Measurements from ENCODE around the gene TMEM170A.
A peak's percentile ranks its signal among the peaks of the same experiment; 100 is the strongest.
"Not testable (repeated sequence)": the region's sequence is repeated elsewhere in the genome, so short reads cannot be mapped to it uniquely, and the experiment has no call there.

Gene TMEM170A

DNA sequence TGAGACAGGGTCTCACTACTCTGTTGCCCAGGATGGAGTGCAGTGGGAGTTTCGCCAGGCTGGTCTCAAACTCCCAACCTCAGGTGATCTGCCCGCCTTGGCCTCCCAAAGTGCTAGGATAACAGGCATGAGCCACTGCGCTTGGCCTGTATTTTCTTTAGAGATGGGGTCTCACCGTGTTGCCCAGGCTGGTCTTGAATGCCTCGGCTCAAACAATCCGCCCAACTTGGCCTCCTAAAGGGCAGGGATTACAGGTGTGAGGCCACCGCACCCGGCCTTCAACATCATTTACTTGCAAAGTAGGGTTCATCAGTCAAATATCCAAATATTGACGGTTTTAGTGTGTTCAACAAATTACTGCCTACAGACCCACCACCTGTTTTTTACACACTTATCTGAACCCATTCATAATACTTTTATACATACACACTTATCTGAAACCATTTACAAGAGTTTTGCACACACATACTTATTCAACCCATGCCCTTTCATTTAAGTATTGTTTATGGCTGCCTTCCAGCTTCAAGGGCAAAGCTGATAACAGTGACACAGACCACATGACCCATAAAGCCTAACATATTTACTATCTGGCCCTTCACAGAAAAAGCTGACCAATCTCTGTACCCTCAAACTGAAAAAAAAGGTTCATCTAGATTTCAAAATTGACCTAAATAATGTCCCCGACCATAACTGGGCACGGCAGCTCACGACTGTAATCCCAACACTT, 11.9 kb downstream of the TMEM170A start:
- no peak for DNase-seq (ENCODE audit: low spot score)

DNA sequence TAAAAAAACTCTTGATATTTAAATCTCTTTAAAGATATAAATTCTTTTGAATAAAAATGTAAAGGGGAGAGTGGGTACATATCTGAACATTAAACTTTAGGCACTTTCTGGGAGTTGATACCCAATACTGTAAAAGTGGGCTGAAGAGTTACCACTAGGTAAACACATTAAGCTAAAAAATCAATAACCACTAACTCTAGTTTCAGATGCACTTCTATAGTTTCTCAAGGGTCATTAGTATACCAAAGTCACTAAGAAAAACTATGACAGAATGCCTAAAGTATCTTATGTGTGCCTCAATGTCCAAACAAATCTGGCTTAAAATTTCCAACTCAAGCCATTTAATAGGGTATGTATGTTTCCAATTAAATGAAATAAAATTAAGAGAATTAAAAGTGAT, 18.1 kb downstream of the TMEM170A start:
- DNase-seq (ENCODE audit: low spot score): no peak

DNA sequence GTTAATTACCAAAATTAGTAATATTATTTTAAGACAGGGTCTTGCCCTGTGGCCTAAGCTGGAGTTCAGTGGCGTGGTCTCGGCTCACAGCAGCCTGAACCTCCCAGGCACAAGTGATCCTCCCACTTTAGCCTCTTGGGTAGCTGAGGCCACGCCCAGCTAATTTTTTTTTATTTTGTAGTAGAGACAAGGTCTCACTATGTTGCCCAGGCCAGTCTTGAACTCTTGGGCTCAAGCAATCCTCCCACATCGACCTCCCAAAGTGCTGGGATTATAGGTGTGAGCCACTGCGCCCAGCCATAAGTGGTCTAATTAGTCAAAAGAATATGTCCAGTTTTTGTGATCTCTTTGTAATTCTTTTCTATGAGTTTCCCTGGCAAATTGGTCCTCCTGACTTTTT, 19.2 kb downstream of the TMEM170A start:
- no peak for DNase-seq (ENCODE audit: low spot score)

DNA sequence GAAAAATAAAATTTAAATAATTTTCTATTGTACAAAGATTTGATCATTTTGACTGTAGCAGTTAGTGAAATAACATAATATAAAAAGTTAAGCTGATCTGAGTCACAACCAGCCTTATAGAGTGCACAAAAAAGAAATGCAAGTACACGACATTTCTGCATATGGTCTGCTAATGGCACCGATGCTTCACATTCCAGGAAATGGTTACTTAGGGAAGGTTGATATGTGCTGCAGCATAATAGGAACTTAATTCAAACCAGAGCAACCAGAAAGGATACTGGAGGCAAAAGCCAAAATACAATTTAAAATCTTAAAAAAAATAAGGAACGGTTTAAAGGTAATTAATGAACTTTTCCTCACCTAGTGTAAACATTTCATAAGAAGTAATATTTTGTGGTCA, 21.2 kb downstream of the TMEM170A start:
- no peak for DNase-seq (ENCODE audit: low spot score)

DNA sequence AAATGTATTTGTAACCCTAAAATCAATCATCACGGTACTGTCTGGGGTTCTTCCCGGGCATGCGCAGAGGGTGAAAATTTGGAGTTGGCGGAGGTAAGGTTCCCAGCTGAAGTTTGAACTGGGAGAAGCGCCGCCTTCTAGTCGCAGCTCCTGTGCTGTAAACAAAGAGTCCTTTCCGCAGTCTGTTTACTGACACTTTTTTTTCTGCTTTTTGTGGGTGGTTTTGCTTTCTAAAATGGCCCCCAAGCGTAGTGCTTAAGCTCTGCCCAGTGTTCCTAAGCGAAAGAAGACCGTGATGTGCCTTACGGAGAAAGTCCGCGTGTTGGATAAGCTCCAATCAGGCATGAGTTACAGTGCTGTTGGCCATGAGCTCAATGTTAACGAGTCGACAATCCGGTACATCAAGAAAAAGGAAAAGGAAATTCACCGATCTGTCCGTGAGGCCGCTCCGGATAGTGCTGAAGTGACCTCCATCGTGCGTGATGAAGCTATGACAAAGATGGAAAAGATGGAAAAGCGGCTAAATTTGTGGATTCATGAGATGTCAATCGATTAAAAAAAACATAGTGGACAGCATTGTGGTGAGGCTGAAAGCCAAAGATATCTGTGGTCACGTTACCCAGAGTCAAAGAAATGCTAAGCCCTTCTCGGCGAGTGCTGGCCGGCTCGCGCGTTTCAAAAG, 30.6 kb downstream of the TMEM170A start:
- DNase-seq (ENCODE audit: low spot score): no peak

DNA sequence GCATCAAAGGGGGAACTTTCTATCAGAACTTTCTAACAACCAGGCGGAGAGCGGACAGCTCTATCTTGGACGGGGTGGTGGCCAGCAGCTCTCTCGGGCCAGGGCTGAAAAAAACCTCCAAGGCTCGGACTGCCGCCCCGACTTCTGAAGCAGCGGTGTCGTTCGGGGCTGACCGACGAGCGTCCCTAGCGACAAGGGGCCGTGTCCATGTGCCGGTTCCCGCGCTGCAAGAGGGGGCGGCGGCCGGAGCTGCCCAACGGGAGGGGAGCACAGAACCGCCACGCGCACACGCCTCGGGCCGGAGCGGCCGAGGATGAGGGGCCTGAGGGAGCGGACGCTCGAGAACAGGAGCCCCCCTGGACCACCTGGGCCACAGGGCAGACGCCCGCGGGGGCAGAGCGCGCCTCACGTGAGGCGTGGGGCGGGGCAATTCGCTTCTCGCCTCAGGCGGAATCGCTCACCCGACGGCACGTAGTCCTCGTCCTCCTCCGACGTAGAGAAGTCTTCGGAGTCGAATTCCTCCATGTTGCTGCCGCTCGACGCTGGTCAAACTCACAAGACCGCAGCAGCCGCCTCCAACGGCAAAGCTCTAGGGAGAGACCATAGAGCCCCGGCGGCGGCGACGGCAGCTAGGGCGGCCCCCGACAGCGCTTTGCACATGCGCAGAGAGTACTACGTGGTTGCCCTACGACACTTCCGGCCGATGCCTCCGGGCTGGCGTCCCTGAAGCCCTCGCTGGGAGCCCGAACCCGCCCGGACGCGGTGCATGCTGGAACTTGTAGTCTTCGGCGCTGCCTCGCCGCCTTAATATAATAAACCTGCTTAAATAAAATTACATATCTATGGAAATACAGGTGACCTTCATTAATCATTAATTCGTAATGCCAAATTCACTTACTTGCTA, 31.4 kb downstream of the TMEM170A start, which contains the start of gene CFDP1:
Gene CFDP1, minus strand, starts transcription at position 676 of the 904 bp plus-strand sequence. Its CDS starts 151 bp downstream, at position 525.
- peak; percentile 95 for DNase-seq (ENCODE audit: low spot score)

DNA sequence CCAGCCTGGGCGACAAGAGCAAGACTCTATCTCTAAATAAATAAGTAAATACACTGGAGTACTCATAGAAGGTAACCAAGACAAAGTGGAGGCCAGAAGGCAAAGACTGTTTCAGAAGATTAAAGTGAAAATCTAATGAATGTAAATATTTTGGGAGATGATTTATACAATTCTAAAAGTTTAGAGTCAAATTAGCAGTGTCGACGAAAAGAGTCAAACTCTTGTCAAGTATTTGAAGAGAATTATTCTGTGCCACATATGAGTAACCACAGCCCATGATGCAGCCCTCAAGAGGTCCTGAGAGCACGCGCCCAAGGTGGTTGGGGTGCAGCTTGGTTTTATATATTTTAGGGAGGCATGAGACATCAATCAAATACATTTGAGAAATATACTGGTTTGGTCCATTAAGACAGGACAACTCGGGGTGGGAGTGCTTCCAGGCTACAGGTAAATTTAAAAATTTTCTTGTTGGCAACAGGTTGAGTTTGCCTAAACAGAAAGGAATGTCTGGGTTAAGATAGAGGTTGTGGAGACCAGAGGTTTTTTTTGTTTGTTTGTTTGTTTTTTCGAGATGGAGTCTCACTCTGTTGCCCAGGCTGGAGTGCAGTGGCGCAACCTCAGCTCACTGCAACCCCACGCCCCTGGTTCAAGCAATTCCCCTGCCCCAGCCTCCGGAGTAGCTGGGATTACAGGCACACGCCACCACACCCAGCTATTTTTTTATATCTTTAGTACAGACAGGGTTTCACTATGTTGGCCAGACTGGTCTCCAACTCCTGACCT, 34.7 kb downstream of the TMEM170A start:
- DNase-seq (ENCODE audit: low spot score): no peak

DNA sequence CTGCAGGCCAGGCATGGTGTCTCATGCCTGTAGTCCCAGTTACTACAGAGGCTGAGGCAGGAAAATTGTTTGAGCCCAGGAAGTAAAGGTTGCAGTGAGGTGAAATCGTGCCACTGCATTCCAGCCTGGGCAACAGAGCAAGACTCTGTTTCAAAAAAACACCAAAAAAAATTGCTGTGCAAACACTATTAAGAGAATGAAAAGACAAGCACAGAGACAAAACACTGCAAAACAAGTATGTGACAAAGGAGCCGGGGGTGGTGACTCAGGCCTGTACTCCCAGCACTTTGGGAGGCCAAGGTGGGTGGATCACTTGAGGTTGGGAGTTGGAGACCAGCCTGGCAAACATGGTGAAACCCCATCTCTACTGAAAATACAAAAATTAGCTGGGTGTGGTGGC, 38.0 kb downstream of the TMEM170A start:
- DNase-seq (ENCODE audit: low spot score): not testable (repeated sequence)

DNA sequence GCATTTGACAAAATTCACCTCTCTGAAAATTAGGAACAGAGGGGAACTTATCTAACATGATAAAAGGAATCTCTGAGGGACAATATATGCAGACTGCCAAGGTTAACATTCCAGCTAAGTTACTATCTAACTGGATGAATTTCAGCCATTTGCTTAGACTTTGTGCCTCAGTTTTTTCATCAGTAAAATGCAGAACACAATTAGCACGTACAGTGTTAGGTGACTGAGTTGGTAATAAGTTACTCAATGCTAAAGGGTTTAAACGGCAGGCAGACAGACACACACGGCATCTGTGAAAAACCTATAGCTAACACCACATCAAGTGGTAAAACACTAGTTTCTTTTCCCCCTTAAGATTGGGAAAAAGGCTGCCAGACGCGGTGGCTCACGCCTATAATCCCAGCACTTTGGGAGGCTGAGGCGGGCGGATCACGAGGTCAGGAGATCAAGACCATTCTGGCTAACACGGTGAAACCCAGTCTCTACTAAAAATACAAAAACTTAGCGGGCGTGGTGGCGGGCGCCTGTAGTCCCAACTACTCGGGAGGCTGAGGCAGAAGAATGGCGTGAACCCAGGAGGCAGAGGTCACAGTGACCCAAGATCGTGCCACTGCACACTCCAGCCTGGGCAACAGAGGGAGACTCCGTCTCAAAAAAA, 40.3 kb downstream of the TMEM170A start:
- not testable (repeated sequence) for DNase-seq (ENCODE audit: low spot score)

DNA sequence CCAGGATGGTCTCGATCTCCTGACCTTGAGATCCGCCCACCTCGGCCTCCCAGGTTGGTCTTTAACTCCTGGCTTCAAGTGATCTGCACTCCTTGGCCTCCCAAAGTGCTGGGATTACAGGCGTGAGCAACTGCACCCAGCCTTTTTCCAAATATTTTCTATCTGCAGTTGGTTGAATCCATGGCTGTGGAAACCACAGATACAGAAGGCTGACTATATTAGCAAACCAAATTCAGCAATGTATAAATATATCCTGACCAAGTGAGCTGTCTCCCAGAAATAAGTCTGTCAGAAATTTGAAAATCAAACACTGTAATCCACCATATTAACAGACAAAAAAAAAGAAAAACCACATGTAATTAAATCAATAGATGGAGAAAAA, 40.8 kb downstream of the TMEM170A start:
- no peak for DNase-seq (ENCODE audit: low spot score)

DNA sequence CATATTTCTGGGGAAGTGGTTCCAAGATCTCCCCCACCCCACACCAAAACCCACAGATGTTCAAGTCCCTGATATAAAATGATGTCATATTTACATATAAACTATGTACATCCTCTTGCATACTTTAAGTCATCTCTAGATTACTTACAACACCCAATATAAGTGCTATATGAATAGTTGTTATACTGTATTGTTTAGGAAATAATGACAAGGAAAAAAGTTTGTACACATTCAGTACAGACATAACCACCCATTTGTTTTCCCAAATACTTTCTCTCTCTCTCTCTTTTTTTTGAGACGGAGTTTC, 42.7 kb downstream of the TMEM170A start:
- no peak for DNase-seq (ENCODE audit: low spot score)

DNA sequence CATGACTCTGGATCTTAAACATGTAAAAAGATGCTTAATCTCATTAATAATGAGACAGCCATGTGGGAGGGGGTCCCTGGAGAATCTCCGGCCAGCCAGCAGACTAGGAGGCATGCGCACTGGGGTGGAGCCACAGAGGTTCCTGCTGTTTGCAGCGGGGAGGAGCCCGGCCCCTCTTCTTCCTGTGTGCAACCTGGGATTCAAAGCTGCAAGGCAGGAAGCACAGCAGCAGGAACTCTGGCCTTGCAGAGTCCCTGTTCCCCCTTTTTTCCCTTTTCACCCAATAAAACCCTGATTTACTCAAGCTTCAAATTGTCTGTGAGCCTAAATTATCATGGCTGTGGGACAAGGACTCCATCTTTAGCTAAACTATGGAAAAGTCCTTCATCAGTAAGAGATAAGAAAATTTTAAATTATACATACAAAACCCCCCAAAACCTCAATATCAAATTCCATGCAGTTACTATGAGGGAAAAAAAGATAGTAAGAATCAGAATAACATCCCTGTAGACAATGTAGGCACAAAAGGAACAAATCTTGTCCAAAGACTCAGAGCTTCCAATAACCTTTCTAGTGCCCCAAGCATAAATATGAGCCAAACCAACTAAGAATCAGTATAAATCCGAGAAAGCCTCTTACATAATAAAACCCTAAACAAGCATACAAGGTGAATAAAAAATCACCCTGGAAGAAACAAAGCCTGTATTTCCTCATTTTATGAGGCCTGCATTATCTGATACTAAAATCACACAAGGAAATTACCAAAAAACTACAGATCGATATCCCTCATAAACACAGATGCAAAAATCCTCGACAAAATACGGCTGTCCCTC, 43.3 kb downstream of the TMEM170A start:
- DNase-seq (ENCODE audit: low spot score): no peak

DNA sequence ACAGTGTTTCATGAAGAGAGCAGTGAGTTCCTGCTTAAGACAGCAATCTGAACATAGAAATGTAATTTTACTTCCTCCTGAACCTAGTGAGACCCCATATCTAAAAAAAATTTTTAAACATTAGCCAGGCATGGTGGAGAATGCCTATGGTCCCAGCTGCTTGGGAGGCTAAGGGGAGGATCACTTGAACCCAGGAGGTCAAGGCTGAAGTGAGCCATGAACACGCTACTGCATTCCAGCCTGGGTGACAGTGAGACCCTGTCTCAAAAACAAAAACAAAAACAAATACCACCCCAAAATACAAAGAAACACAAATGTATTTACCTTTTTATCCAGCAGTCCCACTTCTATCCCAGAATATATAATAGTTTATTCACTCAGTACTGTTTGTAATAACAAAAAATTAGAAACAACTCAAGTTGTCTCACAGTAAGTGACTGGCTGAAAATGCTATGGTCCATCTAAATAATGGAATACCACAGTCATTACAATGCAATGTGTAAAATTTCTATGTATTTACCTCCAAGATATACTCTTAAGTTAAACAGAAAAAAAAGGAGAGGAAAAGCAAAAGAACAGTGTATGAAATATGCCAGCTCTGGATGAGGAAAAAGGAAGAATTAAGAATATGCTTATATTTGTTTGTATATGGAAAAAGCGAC, 47.5 kb downstream of the TMEM170A start:
- no peak for DNase-seq (ENCODE audit: low spot score)

DNA sequence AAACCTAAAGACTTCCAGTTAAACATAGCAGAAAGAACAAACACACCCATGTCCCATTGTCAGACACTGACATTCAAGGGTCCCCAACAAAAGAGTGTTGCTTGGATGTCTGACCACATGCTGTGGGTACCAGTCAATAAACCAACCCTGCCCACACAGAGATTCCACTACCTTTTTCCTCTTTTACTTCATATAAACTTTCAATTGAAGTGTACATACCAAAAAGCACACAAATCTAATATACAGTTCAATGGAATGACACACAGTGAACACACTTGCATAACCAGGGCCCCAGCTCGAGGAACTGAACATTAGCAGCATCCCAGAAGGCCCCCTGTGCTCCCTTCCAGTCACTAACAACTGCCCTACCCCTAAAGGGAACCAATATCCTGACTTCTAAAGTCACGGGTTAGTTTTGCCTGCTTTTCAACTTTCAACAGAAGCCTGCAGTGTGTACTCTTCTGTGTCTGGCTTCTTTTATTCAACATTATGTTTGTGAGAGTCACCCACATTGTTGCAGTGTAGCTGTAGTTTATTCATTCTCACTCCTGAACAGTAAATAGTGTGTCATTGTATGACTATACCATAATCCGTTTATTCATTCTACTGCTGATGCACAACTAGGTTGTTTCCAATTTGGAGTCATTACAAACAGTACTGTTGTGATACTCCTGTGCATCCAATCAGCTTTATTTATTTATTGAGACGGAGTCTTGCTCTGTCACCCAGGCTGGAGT, 49.2 kb downstream of the TMEM170A start:
- DNase-seq (ENCODE audit: low spot score): peak; percentile 66

DNA sequence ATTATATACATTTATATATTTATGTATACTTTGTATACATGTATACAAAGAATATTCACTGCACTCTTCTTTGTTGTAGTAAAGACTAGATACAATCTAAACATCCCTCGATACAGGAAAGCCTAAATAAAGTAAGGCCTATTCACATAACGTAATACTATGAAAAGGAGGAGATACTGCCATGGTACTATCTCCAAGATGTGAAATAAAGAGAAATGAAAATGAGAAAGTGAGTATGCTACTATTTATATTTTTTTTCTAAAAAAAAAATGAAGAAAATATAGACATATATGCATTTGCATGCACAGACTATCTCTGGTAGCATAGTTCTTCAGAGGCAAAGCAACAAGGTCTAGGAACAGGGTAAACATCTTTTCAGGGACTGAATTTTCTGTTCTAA, 50.5 kb downstream of the TMEM170A start:
- no peak for DNase-seq (ENCODE audit: low spot score)

DNA sequence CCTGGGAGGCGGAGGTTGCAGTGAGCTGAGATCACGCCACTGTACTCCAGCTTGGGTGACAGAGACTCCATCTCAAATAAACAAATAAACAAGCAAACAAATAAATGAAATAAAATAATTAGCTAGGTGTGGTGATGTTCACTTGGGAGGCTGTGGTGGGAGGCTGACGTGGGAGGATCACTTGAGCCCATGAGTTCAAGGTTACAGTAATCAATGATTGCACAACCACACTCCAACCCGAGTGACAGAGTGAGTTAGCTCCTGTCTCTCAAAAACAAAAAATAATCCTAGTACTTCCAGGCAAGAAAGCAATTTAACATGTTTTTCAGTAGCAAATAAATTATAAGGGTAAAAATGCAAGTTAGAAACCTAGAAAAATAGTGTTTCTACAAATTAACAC, 57.5 kb downstream of the TMEM170A start:
- no peak for DNase-seq (ENCODE audit: low spot score)

DNA sequence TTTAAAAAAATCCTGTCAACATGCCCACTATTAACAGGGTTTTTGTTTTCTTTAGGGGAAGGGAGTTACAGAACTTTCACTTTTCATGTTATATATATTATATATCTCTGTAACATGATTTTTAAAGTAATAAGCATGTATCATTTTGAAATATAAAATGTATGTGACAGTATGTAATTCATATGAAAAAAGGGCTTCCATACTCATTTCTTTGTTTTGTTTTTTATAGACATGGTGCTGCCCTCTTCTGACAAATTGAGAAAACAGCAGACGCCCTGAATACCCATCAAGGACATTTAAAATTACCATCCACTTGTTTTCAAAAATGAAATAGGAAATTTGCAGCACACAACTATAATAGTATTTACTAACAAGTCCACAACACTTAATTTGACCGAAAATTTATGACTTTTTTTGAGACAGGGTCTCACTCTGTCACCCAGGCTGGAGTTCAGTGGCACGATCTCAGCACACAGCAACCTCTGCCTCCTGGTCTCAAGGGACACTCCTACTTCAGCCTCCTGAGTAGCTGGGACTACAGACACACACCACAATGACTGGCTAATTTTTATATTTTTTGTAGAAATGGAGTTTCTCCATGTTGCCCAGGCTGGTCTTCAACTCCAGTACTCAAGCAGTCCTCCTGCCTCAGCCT, 61.5 kb downstream of the TMEM170A start:
- peak; percentile 66 for DNase-seq (ENCODE audit: low spot score)

DNA sequence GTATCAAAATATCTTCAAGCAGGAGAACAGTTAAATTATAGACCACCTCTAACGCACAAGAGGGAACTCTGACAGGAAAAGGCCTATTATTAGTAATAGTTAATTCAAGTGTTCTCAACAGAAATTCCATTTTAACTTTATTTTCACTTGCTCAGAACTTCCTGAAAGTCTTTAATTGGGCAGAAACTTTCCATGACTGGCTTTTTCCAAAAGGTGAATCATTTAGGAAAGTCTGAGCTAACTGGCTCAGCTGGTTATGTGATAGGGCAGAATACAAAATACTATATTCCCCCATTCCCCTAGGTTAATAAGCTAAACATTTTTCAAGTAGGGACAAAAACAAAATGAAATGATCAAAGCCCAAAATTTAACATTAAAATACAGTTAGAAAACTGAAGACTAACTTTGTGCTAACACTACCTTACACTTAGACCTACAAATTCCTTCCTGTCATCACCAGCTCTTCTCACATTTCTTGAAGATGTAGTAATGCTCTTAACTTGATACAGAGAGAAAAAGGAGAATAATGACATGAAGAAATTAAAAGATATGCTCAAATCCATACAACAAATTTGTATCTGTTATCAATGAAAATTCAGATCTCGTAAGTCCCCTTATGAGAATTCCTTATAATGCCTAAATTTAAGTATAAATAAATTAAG, 62.2 kb downstream of the TMEM170A start:
- peak; percentile 32 for DNase-seq (ENCODE audit: low spot score)
